Measurements from ENCODE around the gene ARL6IP4. TPM values are rescaled to one million over a fixed set of nuclear protein-coding genes. Genes with fewer than 3 reads are reported as not detected.

The ARL6IP4 gene
- total RNA-seq, 1 donor from 2014 or later = 213 TPM

DNA sequence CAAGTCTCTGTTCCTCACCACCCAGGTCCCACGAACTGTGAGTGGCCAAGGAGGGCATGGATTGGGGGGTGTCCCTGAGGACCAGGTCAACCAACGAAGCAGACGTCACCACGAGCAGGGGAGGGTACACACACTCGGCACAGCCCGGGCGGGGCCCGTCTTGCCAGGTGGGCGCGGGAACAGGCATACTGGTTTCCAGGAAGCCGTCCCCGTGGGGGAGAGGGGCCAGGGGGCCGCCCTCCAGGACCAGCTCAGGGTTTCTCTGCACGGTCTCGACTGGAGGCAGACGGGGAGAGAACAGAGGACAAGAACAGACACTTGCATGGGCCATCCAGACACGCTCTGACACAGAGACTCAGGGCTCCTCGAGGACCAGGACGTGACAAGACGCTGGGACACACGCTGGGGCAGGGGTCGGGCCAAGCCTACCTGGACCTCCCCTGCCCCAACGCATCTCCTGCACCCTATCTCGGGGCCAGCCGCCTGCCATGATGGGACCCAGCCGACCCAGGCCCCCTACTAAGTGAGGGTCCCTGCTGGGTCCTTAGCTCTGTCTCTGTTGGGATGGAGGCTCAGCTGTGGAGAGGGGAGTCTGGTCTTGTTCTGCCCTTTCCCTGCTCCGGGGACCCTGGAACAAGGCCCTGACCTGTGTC is 11.3 kb downstream of the ARL6IP4 start:
- no peak for DNase-seq

DNA sequence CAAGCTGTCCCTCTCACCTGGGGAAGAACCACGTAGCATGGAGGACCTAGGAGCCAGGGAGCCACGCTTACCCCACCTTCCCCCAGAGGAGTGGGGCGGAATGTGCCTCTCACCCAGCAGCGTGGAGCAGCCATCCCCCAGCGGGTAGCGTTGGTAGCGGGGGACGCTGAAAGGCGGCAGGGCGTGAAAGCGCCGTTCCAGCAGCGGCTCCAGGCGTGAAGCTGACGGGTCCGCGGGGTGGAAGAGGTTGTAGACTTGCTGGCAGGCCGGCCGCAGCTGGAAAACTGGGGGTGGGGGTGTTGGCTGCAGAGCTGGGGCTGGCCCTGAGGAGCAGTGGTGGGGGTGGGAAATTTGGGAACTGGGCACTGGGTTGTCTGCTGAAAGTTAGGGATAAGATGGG is 11.9 kb downstream of the ARL6IP4 start:
- DNase-seq = no peak

DNA sequence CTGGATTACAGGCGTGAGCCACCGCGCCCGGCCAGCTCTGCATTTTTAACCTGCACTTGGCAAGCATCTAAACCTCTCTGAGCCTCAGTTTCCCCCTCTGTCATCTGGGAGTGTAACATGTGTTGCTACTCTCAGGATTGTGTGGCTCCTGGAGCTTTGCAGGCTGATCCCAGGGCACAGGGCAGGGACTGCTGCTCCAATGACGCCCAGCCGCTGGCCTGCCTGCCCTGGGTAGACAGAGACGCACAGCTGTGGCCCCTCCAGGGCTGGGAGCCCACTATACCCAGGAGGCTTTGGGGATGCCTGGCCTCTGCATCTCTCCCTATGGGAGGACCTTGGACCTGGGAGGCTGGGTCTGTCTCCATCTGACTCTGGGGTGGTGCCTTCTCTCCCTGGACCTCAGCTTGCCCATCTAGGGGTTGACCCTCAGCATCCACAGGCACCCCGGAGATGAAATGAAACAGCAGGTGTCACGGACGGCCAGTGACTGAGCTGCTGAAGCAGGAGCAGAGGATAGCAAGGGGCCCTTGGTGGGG is 13.7 kb downstream of the ARL6IP4 start:
- no peak for DNase-seq

DNA sequence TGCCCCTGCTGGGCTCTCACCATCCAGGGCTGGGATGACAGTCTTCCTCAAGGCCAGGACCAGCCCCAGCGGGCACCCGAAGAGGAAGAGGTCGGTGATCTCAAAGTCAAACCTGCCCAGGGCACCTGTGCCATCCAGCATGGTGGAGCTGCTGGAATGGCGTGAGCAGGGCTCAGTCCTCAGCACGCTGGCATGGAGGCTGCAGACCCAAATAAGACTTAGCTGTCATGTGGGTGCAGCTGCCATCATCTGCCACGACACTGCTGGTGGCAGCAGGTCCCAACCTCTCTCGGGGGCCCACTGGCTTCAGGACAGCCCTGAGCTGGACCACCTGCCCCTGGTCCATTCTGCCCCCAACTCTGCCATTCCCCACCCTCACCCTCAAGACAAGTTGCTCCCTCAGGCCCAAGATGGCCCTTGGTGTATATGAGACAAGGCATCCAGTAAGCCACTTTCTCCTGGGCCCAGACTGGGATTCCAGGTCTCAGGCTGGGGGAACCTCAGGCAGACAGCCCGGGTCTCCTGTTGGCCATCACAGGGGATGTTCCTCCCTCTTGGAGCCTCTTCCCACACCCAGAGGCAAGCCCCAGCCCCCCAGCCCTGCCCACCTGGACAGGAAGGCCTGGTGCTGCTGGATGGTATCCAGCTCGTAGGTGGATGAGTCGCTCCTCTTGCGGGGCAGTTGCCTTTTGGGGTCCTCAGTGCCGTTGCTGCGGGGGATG is 14.5 kb downstream of the ARL6IP4 start:
- DNase-seq = no peak

DNA sequence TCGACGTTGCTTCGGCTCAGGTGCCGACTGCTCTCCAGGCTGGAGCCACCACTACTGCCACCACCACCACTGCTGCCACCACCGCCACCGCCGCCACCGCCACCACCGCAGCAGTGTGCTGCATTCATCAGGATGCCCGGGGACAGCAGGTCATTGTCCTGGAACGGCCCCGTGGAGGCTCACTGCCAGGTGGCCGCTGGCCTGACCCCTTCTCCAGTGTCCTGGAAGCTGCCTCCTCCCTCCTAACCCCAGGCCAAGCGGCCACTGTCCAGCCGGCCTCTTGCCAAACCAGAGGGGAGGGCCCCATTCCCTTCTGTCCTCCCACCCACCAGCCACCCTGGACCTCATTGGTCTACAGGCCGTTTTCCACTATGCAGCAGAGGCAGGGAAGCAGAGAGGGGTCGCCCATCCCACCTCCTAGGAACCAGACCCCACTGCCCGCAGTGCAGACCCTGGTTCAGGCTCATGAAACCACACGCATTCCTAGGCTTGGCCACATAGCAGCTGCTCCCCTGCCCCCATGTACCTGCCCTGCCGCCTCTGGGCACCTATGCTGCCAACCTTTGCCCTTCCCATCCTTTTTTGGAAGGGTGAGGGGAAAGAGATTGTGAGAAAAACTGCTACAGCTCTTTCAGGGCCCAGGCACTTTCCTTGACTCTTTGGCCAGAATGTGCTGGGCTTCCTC is 15.2 kb downstream of the ARL6IP4 start:
- no peak for DNase-seq

DNA sequence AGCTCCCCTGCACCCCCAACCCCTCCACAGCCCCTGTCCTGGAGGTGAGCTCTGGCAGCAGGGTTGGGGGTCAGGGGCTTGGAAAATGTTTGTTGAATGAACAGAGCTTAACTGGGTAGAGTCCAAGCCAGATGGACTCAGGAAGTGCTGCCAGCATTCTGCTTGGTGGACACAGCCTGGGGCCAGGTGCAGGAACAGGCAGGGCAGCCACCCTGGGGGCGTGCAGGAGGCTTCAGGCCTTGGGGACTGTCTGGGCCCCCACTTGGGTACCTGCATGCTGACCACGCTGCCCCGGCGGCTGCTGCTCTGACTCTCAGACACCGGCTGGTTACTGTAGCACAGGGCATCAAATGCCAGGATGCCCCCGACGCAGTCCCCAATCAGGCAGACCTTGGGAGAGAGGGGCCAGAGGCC is 15.7 kb downstream of the ARL6IP4 start:
- DNase-seq = no peak

DNA sequence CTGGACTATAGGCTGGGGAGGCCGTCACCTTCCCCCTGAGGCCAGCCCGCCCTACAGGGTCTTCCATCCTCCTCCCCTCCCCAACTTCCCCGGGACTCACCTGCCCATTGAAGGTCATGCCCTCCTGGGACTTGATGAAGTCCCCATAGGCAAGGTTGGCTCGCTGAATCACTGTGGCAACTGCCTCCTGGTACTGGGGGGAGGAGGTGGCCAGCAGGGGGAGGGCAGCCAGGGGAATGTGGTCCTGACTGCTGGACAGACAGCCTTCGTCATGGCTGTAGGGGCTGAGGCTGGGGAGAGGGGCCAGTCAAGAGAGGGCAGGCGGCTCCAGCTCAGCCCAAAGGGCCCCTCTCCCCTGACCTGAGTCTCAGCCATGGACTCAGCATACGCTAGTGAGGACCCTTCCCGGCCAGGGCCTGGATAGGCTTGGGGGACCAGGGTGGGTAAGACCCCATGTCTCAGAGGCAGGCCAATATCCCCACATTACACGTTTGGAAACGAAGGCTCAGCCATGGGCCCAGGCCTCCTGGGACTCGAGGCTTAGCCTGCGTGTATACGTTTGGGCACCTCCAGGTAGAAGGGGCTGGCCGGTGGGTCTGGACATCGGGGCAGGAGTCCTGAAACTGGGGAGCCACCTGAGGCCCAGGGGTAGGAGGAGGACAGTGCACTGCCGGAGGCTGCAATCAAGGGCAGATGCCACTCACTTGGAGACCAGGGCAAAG is 16.3 kb downstream of the ARL6IP4 start:
- no peak for DNase-seq

DNA sequence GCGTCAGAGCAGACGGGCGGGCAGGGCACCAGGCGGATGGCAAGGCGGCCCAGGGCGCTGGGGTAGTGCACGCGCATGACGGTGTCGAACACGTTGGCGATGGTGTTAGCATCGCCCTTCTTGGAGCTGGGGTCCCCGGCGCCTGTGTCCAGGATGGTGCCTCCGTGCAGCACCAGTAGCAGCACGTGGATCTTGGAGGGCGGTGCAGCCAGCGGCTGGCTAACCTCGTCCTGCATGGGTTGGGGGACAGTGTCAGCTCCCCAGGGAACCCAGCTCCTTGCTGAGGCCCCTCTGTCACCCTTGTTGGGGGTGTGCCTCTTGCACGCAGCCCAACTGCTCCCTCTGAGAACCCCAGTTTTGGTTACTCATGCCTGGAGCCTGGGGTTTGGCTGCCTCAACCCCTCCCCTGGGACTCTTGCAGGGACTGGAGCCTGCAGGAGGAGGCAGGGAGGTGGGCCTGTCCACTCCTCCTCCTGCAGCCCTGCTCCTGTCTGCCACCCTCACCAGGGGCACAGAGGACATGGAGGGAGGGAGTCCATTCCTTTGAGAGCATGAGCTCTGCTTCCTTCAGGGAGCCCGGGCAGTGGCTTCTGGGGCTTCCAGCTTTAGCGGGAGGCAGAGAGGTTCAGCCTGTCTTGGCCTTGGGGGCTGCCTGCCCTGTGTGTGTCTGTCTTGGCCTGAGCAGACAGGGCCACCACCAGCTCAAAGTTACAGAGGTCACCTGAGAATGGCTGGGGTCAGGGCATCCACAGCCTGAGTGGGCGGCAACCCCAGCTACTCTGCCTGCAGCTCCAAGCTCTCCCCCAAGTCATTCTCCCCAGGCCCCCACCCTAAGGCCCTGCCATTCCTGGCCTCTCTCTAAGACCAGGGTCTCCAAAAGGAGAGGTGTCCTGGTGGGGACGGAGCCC is 17.1 kb downstream of the ARL6IP4 start:
- no peak for DNase-seq

DNA sequence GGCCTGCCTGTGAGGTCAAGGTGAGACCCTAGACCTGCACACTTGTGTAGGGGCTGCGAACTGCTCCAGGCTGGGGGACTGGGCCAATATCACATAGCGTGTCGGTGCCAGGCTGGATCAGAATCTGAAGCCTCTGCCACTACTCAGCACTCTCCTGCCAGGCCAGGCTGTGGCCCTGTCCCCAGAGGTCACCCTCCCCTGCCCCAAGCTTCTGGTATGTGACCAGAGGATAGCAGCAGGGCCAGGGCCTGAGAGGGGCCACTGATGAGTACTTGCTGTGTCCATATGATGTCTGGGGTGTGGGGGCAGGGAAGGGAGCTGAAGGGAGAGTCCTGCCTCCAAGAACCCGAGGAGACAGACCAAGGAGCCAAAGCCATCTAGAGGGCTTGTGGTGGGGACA is 17.8 kb downstream of the ARL6IP4 start:
- no peak for DNase-seq

DNA sequence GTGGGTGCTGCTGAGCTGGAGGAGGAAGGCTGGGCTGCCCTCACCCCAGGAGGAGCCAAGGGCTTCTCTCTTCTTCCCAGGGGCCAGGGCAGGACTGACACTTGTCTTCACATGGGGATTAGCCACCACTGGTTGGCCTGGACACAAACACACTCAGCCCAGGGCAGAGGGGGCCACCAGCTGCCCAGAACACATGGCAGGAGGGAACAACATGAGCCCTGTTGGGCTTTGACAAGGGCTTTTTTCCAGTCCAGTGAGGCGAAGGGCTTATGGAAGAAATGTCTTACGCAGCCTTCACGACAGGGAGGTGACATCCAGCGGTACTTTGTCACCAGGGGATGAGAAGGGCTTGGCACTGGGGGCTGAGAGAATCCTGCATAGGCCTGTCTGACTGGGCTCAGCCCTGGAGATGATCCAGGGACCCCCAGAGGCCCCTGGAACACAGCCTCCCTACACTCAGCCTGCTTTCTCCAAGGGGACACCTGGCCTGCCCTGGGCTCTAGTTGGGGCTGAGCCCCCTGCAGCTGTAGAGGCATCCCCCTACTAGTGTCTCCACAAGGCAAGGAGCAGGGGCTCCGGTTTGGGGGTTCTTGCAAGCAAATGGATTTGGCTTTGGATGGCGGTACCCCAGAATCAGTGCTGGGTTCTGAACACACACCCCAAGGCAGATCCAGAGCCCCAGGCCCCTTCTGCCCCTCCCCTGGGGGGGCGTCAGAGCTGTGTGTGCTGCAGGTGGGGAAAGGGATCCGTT is 18.9 kb downstream of the ARL6IP4 start:
- no peak for DNase-seq

DNA sequence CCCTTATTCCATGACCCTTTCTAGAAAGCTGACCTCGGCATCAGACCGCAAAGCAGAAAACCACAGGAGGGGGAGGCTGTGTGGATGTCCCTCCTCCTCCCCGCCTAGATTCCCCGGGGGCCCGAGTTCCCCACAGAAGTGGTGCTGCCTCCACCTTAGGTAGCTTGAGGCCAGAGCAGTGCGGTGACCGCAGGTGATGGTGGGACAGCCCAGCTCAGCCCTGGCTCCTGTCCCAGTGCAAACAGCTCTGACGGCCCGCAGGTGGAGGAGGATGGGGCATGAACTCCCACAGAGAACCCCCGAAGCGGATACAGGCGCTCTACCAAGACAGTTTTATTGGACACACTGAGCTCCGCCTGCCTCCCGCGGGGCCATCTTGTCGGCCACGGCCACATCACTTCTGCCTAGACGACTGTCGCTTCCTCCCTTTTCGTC is 19.5 kb downstream of the ARL6IP4 start:
- DNase-seq = no peak

DNA sequence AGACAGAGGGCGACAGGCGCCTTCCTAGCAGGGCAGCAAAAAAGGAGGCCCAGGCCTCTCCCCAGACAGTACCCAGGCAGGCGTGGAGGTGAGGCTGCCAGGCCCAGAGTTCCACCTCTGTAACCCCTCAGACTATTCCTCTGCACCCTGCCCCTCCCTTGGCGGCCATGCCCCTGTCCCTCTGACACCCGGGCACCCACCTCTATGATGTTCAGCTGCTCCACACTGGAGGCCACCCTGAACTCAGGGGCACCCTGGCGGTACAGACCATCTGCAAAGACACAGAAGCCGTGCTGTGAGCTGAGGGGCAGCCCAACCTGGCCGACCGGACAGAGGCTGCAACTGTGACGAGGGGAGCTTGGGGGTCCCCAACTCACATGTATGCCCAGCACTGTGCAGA is 20.1 kb downstream of the ARL6IP4 start:
- no peak for DNase-seq

DNA sequence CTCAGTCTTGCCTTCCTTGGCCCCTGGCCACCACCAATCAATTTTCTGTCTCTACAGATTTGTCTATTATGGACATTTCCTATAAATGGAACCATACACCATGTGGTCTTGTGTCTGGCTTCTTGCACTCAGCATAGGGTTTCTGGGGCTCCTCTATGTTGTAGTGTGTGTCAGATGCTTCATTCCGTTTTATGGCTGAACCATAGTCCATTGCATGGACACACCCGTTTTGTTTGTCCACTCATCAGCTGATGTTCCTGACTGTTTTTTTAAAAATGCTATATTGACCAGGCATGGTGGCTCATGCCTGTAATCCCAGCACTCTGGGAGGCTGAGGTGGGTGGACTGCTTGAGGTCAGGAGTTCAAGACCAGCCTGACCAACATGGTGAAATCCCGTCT is 21.0 kb downstream of the ARL6IP4 start:
- DNase-seq = no peak

DNA sequence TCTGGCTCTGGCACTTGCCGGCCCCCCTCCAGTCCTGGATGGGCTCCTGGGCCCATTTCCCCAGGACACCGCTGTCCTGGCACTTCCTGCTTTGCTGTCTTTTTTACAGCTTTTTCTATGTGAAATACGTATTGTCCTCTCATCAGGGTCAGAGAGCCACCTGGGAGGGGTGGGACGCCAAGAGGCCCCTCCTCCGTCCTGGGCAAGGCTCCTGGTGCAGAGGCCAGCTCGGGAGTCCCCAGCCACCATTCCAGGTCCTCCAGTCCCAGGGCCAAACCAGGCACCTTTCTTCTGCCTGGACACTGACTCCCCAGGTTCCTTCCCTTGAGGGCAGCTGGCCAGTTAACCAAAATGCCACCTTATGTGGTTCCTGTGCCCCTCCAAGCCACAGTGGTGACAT is 22.8 kb downstream of the ARL6IP4 start:
- DNase-seq = no peak

DNA sequence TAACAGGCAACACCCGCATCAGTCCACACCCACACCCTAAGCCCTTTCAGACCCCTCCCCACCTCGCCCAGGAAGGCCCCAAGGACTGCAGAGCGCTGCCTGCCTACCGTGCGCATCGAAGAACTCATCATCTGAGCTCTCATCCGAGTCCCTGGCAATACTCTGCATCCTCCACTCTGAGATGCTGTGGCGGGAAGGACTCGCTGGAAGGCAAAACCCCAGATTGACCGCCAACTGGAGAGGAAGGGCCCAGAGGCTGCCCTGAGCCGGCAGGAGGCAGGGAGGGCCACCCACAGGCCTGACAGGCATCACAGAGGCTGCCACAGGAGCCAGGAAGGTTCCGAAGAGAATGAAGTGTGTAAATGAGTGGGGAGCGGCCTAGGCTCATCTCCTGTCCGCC is 23.8 kb downstream of the ARL6IP4 start:
- DNase-seq = no peak

DNA sequence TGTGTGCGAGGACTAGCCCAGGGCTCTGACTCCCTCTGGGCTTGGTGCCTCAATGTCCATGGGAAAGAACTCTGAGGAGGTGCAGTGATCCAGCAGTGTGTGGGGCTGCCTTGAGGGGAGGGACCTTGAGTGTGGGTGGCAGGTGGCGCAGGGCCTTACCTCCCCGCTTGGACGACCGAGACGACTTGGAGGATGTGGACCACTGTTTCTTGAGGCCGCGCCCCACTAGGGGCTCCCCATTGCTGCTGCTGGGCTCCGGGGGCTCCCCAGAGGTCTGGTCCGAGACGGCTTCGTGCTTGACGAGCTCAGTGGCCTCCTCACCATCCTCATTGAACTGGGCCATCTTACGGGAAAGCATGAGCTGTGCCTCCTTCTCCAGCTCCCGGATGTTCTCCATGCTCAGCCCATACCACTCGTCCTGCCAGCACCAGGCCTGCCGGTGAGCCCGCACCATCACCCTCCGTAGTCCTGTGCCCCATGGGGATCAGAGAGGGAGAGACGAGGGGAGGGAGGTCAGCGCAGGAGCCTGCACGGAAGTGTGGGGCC is 24.7 kb downstream of the ARL6IP4 start:
- DNase-seq = no peak

DNA sequence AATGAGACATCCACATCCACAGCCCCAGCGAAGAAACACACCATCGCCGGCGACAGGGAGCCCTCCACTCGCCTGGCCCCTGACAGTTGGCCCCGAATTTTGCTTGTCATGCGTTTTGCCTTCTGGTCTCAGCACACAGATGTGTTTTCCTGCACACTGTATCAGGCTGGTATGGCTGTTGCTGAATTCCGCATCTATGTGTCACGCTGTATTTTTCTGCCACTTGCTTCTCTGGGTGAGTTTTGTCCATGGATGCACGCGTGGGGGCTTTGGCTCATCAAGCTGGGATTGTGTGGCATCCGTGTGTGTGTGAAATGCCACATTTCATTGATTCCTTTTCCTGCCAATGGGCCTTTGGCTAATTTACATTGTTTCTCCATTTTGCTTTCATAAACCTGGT is 26.5 kb downstream of the ARL6IP4 start:
- DNase-seq = no peak

DNA sequence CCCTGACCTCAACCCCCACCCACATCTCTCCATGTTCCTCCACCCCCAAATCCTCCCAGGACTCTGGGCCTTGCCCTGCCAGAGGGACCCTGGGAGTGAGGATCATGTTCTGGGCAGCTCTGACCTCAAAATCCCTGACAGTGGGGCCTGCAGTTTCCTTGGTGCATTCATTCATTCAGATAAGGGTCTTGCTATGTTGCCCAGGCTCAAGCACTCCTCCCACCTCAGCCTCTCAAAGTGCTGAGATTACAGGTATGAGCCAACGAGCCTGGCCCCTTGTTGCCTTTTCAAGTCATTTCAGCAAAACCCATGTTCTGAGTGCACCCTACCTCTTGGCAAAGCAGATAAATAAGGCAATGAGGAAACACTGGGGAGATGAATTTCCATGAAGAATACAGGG is 29.6 kb downstream of the ARL6IP4 start:
- no peak for DNase-seq

DNA sequence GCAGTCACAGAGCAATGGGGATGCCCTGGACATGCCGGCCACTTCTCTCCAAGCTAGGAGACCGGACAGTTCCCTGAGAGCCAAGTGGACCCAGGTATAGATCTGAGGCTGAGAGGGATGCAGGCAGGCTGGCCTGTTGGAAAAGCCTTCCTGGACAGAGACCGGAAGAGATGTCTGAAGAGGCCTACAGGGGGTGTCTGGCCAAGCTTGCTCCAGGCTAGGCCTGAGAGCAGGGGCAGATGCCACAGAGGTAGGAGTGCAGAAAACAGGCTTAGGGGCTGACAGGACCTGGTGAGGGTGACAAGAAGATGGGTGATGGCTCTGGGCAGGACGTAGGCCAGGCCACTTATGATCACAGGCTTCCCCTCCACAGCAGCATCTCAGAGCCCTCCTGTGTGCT is 30.2 kb downstream of the ARL6IP4 start:
- no peak for DNase-seq

DNA sequence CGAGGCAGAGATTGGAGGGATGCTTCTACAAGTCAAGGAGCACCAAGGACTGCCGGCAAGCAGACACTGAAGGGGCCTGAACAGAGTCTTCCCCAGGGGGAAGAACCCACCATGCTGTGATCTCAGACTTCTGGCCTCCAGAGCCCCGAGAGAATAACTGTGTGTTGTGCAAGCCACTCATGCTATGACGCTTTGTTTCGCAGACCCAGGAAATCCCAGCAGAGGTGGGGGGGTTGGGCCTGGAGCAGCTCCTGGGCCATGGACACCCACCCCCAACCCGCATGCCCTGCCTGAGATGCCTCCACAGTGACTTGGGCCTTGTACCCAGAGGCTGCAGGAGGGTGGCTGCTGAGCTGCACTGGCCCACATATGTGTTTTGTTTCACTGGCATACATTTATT is 31.2 kb downstream of the ARL6IP4 start:
- no peak for DNase-seq
